PC-3 (cell line): Measurements from ENCODE around the gene ATP2B2.

Experiments
- CTCF ChIP-seq: fragments of 300-600 bp; sonication (generic); conservative IDR thresholded peaks from 2 replicates; pipeline ENCODE4 v1.5.1; 2017; ENCODE audit warnings: antibody characterized with exemption, low read depth, mild to moderate bottlenecking, low read length
- EZH2 ChIP-seq: fragments of 300-600 bp; sonication (generic); IDR thresholded peaks from one replicate; pipeline ENCODE4 v1.6.1; 2017; ENCODE audit warnings: antibody characterized with exemption, mild to moderate bottlenecking, low read length; ENCODE audit not compliant: unreplicated experiment
- EZH2phosphoT487 ChIP-seq: fragments of 300-600 bp; sonication (generic); IDR thresholded peaks from 2 replicates; pipeline ENCODE4 v1.6.1; 2018; ENCODE audit warnings: mild to moderate bottlenecking, antibody characterized with exemption, low read length, borderline replicate concordance

- no peak for TF ChIP-seq CTCF
- no peak for TF ChIP-seq EZH2
- no peak for TF ChIP-seq EZH2phosphoT487
Observed at GRCh38 chr3:10315101-10315500, 190.3 kb downstream of the ATP2B2 start.
